Endometrium (tissue), 2 donors: ENCODE data around the gene VWA3B.
A peak's percentile ranks its signal among the peaks of the same experiment; 100 is the strongest.

Experiments
- FAIRE-seq: peaks from 2 replicates; lab custom pipeline; 2012; peaks lifted over from hg19 to GRCh38; lab: Jason Lieb, UNC
- donor health status: control.
- donor health status: control.

Gene VWA3B

GRCh38 chr2:98172150-98172765, 85.3 kb downstream of the VWA3B start:
- FAIRE-seq, result no peak

- no peak for FAIRE-seq
Observed at GRCh38 chr2:98172951-98173350, 86.0 kb downstream of the VWA3B start.

GRCh38 chr2:98175811-98176210, 88.8 kb downstream of the VWA3B start:
- no peak for FAIRE-seq

GRCh38 chr2:98177286-98177685, 90.3 kb downstream of the VWA3B start:
- no peak for FAIRE-seq

GRCh38 chr2:98177986-98178385, 91.0 kb downstream of the VWA3B start:
- no peak for FAIRE-seq

GRCh38 chr2:98180456-98180855, 93.5 kb downstream of the VWA3B start:
- FAIRE-seq, result no peak

- no peak for FAIRE-seq
Observed at GRCh38 chr2:98181346-98181745, 94.4 kb downstream of the VWA3B start.

- no peak for FAIRE-seq
Observed at GRCh38 chr2:98185801-98186200, 98.8 kb downstream of the VWA3B start.

GRCh38 chr2:98187194-98187593, 100.2 kb downstream of the VWA3B start:
- FAIRE-seq, result no peak

GRCh38 chr2:98188351-98189046, 101.5 kb downstream of the VWA3B start:
- FAIRE-seq, result no peak

GRCh38 chr2:98191883-98192282, 104.9 kb downstream of the VWA3B start:
- FAIRE-seq, result no peak

- FAIRE-seq, result no peak
Observed at GRCh38 chr2:98201576-98201975, 114.6 kb downstream of the VWA3B start.

- FAIRE-seq, result no peak
Observed at GRCh38 chr2:98205889-98206288, 118.9 kb downstream of the VWA3B start.

GRCh38 chr2:98212092-98213000, 125.4 kb downstream of the VWA3B start:
- peak; percentile 98 for FAIRE-seq

- no peak for FAIRE-seq
Observed at GRCh38 chr2:98216616-98217015, 129.6 kb downstream of the VWA3B start.

GRCh38 chr2:98219152-98219551, 132.2 kb downstream of the VWA3B start:
- FAIRE-seq, result no peak

- no peak for FAIRE-seq
Observed at GRCh38 chr2:98233941-98234340, 147.0 kb downstream of the VWA3B start.

GRCh38 chr2:98234776-98235175, 147.8 kb downstream of the VWA3B start:
- FAIRE-seq, result no peak

- FAIRE-seq, result no peak
Observed at GRCh38 chr2:98236935-98237334, 150.0 kb downstream of the VWA3B start.

- FAIRE-seq, result no peak
Observed at GRCh38 chr2:98240786-98241398, 153.9 kb downstream of the VWA3B start.

- FAIRE-seq, result no peak
Observed at GRCh38 chr2:98241592-98241991, 154.6 kb downstream of the VWA3B start.

GRCh38 chr2:98242003-98242402, 155.0 kb downstream of the VWA3B start:
- FAIRE-seq, result no peak

- FAIRE-seq, result no peak
Observed at GRCh38 chr2:98245491-98245890, 158.5 kb downstream of the VWA3B start.
